ENCODE measurements around the gene COMMD9. TPM values are rescaled to one million over a fixed set of nuclear protein-coding genes. Genes with fewer than 3 reads are reported as not detected.

Gene COMMD9
- total and polyA plus RNA-seq, 10 of the 15 experiments (the other 5 are each of a cell fraction or from before 2014, with no cell fraction given): 31.4 to 119 (median 56.2) TPM

GRCh38 chr11:36264011-36264972, 24.9 kb downstream of the COMMD9 start:
- no peaks in the 10 kb centered on the region for H3K9me3 ChIP-seq (replicated peaks; ENCODE audit: control insufficient read depth, insufficient read depth, low read length)
- no peaks in the 10 kb centered on the region for H4K20me1 ChIP-seq (ENCODE audit: control insufficient read depth, insufficient read depth)
- intact Hi-C loops (cut with micrococcal nuclease; ENCODE audit: unreplicated experiment): no loop called here
- H3K4me3 ChIP-seq: no peak overlapping the region
- TF ChIP-seq POLR2AphosphoS5 (IDR thresholded peaks at IDR 0.05; ENCODE audit: low read length) (no peak), ZBTB40 (IDR thresholded peaks at IDR 0.05; ENCODE audit: borderline replicate concordance) (no peak), CBX3 (IDR thresholded peaks at IDR 0.05; ENCODE audit: borderline replicate concordance, low read depth) (no peak), RELA (IDR thresholded peaks at IDR 0.05; ENCODE audit: borderline replicate concordance, partially characterized antibody) (no peak), NR2C1 (IDR thresholded peaks at IDR 0.05) (no peak), FOS (IDR thresholded peaks at IDR 0.05; ENCODE audit: borderline replicate concordance, extremely low read depth, insufficient read length) (no peak), BHLHE40 (IDR thresholded peaks at IDR 0.05; ENCODE audit: borderline replicate concordance in 1 of 2, low read depth in 2 of 2, low read length in 1 of 2) (no peak), EED (IDR thresholded peaks at IDR 0.05; ENCODE audit: low read depth) (no peak), BRCA1 (IDR thresholded peaks at IDR 0.05; ENCODE audit: low read depth, low read length) (no peak), ZNF687 (IDR thresholded peaks at IDR 0.05) (no peak), NR2F1 (conservative IDR thresholded peaks at IDR 0.05) (no peak), CHD2 (IDR thresholded peaks at IDR 0.05; ENCODE audit: borderline replicate concordance, low read depth, low read length) (no peak)
- H3K4me1 ChIP-seq (ENCODE audit: control insufficient read depth, insufficient read depth, low read length): no peaks in the 10 kb centered on the region
- CTCF ChIA-PET: interaction anchor here (1.0 to 5.9 kb wide), 4 partner anchors 112 to 649 kb away, joined by 3 to 51 read pairs (median 18); no protein-coding TSS in a partner anchor
- POLR2A ChIA-PET: no interaction called here
- DNase-seq (ENCODE audit: low read depth, low spot score) (no peak), ATAC-seq (no peak), FAIRE-seq (no peak)
- no peaks in the 10 kb centered on the region; a peak in 1 of 4 replicates for H3K27me3 ChIP-seq (replicated peaks in 1 of 2; ENCODE audit: control insufficient read depth in 2 of 2, insufficient read depth in 2 of 2, low read length in 1 of 2)
- SMC1A ChIA-PET (ENCODE audit: uncharacterized antibody, unreplicated experiment): interaction anchor here (0.6 to 2.2 kb wide), 3 partner anchors 192 to 222 kb away, joined by 3 to 9 read pairs (median 4); no protein-coding TSS in a partner anchor
- in situ Hi-C loops (cut with MboI): no loop called here
- H3K36me3 ChIP-seq (ENCODE audit: control insufficient read depth in 2 of 2, insufficient read depth in 2 of 2, low read length in 1 of 2): no peaks in the 10 kb centered on the region
- RAD21 ChIA-PET (ENCODE audit: unreplicated experiment): no interaction called here
- H3K27ac ChIP-seq (ENCODE audit: control insufficient read depth, insufficient read depth): no peak overlapping the region
- H3K4me2 ChIP-seq (ENCODE audit: control insufficient read depth, insufficient read depth): no peak overlapping the region
- 12% methylated on average over 9 of the region's 9 CpGs for WGBS (ENCODE audit: insufficient coverage, insufficient replicate concordance, low lambda C conversion rate, missing lambda C conversion rate)
- no TSS peak for BruUV-seq (replicated peaks)
- no peak overlapping the region for H2AFZ ChIP-seq (ENCODE audit: control insufficient read depth, low read depth, low read length)
- H3K79me2 ChIP-seq (ENCODE audit: control insufficient read depth, insufficient read depth, low read length): no peaks in the 10 kb centered on the region
- no peak overlapping the region for H3K9ac ChIP-seq (ENCODE audit: control insufficient read depth, insufficient read depth, low read length)
